ENCODE measurements around the gene CCDC57.
"Not testable (repeated sequence)": the region's sequence is repeated elsewhere in the genome, so short reads cannot be mapped to it uniquely, and the experiment has no call there.

CCDC57 gene

GRCh38 chr17:82201498-82201910 is 11.1 kb downstream of the CCDC57 start:
- DNase-seq (ENCODE audit: low read depth) = no peak

GRCh38 chr17:82200743-82201497 is 11.7 kb downstream of the CCDC57 start:
- DNase-seq (ENCODE audit: low read depth) = peak; percentile 55

DNA sequence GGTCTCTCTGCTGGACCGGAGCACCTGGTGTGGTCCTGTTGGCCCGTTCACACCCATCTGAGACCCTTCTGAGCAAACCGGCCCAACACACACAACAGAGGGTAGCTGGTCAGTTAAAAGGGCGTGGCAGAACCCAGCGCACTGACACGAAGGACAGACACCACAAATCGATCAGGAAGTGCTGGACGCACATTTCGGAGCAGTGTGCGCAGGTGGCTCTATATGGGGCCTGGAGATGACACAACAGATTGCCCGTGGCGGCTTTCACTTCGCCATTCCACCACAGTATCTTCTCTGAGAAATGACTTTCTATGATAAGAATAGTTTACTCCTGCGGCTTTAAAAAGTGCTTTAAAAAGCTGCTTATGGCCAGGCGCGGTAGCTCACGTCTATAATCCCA is 12.5 kb downstream of the CCDC57 start:
- no peak for DNase-seq (ENCODE audit: low read depth)

DNA sequence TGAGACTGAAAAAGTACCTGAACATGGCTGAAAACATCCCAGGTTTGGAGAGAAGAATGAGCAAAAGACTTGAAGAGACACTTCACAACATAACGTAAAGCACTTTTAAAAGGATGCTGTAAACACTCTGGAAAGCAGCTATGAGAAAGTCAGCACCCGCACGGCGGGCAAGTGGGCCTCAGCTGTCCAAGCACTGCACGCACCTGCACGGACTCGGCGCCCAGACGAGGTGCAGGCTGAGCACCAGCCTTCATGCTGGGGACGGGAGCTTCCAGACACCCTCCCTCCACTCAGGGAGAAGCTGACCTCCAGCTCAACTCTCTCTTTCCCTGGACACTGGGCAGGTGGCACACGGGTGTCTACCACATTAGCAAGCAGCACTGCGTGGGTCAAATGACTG is 13.1 kb downstream of the CCDC57 start:
- DNase-seq (ENCODE audit: low read depth) = no peak

GRCh38 chr17:82198092-82198491 is 14.6 kb downstream of the CCDC57 start:
- no peak for DNase-seq (ENCODE audit: low read depth)

GRCh38 chr17:82195675-82196672 is 16.7 kb downstream of the CCDC57 start:
- no peak for DNase-seq (ENCODE audit: low read depth)

DNA sequence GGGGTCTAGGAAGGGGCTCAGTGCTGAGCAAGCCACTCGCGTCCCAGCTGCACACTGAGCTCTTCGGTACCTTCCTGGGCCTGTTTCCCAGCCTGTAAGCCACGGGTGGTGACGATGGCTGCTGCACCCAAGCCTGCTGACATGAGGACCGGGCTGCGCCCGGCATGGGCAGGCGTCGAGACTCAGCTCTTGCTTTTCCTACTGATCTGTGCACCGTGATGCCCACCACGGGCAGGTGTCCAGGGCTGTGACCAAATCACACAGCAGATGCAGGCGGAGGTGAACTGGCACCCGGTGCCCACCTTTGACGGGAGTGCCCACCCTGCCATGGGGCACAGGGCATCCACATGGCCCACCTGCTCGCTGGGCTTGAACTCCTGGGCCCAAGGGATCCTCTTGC is 17.9 kb downstream of the CCDC57 start:
- no peak for DNase-seq (ENCODE audit: low read depth)

GRCh38 chr17:82193520-82194220 is 19.0 kb downstream of the CCDC57 start:
- DNase-seq (ENCODE audit: low read depth) = no peak

DNA sequence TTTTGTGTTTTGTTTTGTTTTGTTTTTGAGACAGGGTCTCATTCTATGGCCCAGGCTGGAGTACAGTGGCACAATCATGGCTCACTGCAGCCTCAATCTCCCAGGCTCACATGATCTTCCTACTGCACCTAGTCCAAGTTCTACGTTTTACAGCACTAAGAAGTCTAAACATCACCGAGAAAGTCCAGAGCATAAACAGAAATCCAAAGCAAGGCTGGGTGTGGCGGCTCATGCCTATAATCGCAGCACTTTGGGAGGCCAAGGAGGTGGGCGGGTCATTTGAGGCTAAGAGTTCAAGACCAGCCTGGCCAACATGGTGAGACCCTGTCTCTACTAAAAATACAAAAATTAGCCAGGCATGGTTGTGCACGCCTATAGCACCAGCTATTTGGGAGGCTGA is 19.6 kb downstream of the CCDC57 start:
- not testable (repeated sequence) for DNase-seq (ENCODE audit: low read depth)

DNA sequence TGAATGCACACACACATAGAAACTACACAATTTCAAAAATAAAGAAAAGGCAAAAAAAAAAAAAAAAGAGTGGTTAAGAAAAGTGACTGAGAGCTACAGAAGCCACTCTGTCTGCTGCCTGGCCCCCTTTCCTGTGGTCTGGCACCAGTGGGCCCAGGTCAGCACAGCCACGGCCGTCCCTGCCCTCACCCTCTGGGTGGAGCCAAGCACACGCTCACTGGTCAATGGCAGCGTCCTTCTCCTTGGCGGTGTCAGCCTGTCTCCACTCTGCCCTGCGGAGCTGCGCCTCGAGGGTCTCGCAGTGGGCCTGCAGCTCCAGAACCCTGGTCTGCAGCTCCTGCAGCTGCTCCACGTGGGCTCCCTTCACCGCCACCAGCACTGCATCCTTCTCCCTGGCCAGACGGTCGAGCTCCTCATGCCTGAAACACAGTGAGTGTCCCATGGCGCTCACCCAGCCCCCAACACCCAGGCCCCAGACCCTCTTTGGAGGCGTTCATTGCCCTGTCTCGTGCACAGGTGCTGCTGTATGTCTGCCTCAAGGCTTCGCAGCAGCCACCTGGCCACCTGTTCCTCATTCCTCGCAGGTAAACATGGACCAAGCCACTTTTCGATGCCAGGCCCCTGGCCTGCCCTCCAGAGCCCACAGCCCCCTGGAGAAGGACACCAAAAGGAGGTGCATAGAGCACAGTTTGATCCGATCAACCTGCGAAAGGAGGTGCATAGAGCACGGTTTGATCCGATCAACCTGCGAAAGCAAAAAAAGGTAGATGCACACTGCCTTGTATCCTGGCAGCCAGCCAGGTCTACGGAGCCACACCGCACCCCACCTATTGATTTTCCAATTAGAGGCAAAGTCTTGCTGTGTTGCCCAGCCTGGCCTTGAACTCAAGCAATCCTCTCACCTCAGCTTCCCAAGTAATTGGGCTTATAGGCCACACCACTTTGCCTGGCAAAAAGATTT is 24.4 kb downstream of the CCDC57 start:
- DNase-seq (ENCODE audit: low read depth) = no peak

DNA sequence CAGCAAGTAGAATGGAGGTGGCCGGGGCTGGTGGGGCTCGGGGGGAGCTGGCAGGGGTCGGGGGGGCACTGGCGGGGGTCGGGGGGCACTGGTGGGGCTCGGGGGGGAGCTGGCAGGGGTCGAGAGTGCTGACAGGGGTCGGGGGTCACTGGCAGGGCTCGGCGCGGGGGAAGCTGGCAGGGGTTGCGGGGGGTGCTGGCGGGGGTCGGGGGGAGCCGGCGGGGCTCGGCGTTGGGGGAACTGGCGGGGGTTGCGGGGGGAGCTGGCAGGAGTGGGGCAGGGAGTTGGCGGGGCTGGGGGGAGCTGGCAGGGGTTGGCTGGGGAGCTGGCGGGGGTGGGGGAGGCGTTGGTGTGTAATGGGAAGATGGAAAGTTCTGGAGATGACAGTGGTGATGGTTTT is 25.1 kb downstream of the CCDC57 start:
- no peak for DNase-seq (ENCODE audit: low read depth)

GRCh38 chr17:82186221-82186620 is 26.4 kb downstream of the CCDC57 start:
- no peak for DNase-seq (ENCODE audit: low read depth)

GRCh38 chr17:82184761-82185160 is 27.9 kb downstream of the CCDC57 start:
- no peak for DNase-seq (ENCODE audit: low read depth)

DNA sequence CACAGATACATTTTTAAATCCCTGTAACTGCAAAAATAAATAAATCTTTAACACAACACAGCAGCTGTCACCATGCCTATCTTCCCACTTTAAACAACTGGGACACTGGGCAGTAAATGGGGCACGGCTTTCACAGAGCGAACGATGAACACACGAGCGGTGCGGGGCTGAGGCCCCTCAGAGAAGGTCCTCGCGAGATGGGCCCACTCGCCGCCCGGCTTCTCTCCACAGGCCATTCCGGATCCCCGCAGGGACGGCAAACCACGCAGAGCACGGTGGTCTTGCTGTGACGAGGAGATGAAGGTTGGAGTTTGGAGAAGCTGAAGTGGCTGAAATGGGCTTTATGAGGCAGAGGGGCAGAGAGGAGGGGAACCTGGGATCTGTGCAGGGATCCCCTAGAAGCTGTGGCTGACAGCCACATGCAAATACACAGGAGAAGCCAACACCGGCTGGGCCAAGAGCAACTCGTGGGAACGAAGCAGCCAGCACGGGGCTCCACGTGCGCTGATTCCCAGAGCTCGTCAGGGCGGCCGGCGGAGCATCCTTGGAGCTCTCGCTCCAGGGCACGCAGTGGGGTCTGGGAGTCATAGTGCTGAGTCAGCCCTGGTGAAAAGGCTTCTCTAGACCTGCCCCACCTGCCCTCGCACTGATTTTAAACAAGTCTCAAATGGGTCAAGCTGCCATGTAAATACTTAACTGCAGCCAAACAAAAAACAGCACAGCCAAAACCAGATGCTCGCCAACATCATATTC is 31.7 kb downstream of the CCDC57 start:
- no peak for DNase-seq (ENCODE audit: low read depth)

DNA sequence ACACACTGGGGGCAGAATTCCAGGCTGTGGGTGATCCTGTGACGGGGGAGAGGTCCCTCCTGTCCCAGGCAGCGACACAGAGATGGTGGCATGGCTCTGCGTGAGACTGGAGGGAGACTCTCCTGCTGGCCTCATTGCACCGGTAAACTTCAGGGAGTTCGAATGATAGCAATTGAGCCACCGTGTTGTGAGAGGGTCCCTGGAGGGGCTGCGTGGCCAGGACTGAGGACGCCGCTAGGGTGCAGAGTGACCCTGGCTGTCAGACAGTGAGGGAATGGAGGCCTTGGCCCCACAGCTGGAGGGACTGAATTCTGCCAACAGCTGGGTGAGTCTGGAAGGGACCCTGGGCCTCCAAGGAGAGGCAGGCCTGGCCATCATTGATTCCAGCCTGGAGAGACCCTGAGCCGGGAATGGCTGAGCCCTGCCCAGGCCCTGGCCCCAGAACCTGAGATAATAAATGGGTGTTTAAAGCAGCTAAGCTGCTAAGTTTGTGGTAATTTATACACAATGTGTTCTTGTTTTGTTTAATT is 32.6 kb downstream of the CCDC57 start:
- DNase-seq (ENCODE audit: low read depth) = no peak

DNA sequence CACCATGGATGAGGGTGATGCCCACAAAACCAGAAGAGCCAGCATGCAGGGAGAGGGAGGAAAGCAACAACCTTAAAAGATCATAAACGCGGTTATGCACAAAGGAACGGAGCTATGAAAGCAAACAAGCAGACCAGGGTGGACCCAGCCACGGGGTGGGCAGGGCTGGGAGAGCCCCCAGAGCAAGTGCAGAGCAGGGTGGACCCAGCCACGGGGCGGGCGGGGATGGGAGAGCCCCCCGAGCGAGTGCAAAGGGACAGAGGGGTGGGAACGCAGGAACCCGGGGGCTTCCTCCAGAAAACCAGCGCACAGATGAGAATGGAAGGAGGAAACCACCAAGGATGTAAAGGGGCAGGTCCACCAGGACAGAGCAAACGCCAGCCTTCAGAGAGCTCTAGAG is 33.2 kb downstream of the CCDC57 start:
- no peak for DNase-seq (ENCODE audit: low read depth)

GRCh38 chr17:82178499-82179261 is 34.0 kb downstream of the CCDC57 start:
- no peak for DNase-seq (ENCODE audit: low read depth)

DNA sequence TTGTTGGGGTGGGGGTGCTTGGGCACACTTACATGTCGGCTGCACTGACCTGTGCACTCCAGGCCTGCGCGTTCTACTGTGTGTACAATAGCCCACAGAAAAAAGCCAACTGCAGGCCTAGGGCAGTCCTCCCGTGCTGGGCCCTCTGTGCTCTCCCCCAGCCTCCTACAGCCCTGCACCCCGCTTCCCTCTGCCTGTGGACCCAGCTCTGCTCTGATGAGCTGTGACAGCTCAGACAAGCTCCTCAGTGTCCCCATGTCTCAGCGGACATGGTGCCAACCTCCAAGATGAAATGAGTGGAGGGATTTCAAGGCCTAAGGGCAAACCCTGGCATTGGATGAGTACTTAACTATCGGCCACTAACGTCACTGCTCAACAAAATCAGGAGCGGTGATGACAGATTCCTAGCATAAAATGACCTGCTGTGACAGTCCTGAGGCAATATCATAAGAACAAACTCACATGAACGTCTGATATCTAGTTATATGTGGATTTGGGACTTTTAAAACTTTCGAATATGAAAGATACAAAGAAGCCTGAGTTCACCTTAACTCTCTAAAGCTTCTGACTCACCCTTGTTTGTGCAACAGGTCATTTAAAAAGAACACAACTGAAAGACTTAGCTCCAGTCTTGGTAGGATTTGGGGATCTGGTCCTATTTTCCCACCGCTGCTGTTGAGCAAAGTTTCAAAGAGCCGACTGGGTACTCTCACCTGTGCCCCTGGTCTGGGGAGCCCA is 34.7 kb downstream of the CCDC57 start:
- no peak for DNase-seq (ENCODE audit: low read depth)

GRCh38 chr17:82177276-82177675 is 35.4 kb downstream of the CCDC57 start:
- DNase-seq (ENCODE audit: low read depth) = no peak
